ENCODE results near the gene LIPA.

DNA sequence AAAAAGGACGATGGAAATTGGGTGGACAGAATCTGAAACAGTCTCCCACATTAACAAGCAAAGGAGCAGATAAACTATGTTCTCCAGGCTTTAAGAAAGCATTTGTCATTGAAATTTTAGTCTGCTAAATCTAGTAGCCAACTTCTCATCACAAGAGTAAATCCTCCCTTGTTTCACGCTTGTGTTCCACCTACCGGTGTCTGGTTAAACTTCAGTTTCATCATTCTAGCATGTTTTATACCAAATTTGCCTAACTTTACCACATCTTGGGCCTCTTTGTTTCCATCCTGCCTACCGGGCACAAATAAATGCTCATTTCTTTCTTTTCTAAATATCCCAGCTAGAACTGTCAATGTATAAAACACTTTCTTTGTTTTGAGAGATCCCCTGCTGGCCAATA lies 5.8 kb downstream of the LIPA start:
- TF ChIP-seq GATA3 (IDR thresholded peaks at IDR 0.05; ENCODE audit: low read depth, low read length) = no peak
- no peak for TF ChIP-seq GATA2 (IDR thresholded peaks at IDR 0.05; ENCODE audit: low read depth, low read length)

Data from SH-SY5Y (cell line).